Loucy (cell line): ENCODE results near the gene STAP2.

Source experiments
- EZH2phosphoT487 ChIP-seq: fragments of 200-600 bp; IDR thresholded peaks from 2 replicates; pipeline ENCODE4 v1.6.1; 2018; ENCODE audit warnings: antibody characterized with exemption, mild to moderate bottlenecking, moderate library complexity, borderline replicate concordance
- TF ChIP-seq, protein P1 (sequence below): fragments of 200-600 bp; sonication (generic); conservative IDR thresholded peaks from 2 replicates; pipeline ENCODE4 v1.5.1; 2014; ENCODE audit warnings: mild to moderate bottlenecking, antibody characterized with exemption, low read length

DNA sequence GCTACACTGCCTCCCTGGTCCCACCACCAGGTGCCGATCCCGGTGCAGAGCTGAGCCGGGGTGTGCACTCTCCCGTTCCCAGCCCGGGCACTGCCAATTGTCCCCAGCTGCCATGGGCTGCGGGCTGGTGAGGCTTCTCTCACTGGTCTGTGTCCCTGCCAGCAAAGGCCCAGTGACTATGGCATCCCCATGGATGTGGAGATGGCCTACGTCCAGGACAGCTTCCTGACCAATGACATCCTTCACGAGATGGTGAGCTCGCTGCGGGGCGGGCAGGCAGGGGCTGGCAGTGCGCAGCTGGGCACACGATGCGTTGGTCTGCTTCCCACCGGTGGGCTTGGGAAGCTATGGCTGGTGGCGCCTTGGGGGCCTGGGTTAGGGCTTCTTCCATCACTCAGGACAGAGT is 19.3 kb upstream of the STAP2 start:
- TF ChIP-seq, protein P1, sequence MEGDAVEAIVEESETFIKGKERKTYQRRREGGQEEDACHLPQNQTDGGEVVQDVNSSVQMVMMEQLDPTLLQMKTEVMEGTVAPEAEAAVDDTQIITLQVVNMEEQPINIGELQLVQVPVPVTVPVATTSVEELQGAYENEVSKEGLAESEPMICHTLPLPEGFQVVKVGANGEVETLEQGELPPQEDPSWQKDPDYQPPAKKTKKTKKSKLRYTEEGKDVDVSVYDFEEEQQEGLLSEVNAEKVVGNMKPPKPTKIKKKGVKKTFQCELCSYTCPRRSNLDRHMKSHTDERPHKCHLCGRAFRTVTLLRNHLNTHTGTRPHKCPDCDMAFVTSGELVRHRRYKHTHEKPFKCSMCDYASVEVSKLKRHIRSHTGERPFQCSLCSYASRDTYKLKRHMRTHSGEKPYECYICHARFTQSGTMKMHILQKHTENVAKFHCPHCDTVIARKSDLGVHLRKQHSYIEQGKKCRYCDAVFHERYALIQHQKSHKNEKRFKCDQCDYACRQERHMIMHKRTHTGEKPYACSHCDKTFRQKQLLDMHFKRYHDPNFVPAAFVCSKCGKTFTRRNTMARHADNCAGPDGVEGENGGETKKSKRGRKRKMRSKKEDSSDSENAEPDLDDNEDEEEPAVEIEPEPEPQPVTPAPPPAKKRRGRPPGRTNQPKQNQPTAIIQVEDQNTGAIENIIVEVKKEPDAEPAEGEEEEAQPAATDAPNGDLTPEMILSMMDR: no peak
- no peak for TF ChIP-seq EZH2phosphoT487
